Tongue (tissue), 2 donors: ENCODE data around the gene UBAC1. TPM values are rescaled to one million over a fixed set of nuclear protein-coding genes. Genes with fewer than 3 reads are reported as not detected.
"Not testable (repeated sequence)": the region's sequence is repeated elsewhere in the genome, so short reads cannot be mapped to it uniquely, and the experiment has no call there.

Experiments used
- DNase-seq: peaks from one replicate; pipeline ENCODE4 v3.0.0-alpha.2; 2015
- total RNA-seq: library from RNA; depleted of rRNA; stranded (reverse); fragments of >200 nt; gene quantifications from one replicate; pipeline ENCODE4 v1.2.3, GENCODE V29; 2014

The UBAC1 gene
- total RNA-seq, 1 donor from 2014 or later = 111 TPM

DNA sequence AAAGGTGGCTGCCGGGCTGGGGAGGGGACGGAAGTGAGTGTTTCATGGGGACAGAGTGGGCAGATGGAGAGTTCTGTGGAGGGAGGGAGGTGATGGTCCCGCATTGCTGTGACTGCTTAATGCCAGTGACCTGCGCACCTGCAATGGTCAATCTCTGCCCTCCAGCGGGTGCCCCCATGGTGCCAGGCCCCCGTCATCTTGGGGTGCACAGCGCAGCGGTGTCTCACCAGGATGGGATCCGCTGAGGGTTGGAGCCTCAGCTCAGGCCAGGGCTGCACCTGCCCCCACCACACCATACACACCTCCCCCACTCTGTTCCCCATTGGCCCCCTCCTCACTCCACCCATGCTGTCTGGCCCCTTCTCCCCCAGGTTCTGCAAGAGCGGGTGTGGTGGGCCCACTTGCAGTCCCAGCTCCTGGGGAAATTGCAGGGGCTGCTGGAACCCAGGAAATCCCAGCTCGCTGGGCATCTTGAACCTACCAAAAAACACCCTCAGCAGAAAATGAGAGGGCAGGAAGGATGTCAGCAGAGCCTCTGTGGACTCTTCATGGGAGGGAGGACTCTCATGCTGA lies 41.8 kb downstream of the UBAC1 start:
- no peak for DNase-seq

DNA sequence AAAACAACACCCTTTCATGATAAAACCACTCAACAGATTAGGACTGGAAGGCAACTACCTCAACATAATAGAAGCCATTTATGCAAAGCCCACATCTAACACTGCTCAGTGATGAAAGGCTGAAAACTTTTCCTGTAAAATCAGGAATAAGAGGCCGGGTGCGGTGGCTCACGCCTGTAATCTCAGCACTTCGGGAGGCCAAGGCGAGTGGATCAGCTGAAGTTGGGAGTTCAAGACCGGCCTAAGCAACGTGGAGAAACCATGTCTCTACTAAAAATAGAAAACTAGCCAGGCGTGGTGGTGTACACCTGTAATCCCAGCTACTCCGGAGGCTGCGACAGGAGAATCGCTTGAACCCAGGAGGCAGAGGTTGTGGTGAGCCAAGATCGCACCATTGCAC lies 44.9 kb downstream of the UBAC1 start:
- not testable (repeated sequence) for DNase-seq

DNA sequence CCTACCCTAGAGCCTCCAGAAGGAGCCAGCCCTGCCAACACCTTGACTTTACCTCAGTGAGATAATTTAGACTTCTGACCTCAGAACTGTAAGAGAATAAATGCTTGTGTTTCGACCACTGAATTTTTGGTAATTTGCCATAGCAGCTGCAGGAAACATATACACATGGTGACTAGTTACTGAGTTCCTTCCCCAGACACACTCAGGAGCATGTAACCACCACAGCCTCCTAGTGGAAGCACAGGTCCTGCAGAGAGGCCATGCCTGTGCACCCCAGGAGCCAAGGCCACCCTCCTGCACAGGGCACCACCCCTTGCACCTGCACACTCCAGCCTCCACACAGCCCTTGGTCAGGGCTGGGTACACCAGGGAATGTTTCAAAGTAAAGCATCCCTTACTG lies 46.3 kb downstream of the UBAC1 start:
- no peak for DNase-seq

DNA sequence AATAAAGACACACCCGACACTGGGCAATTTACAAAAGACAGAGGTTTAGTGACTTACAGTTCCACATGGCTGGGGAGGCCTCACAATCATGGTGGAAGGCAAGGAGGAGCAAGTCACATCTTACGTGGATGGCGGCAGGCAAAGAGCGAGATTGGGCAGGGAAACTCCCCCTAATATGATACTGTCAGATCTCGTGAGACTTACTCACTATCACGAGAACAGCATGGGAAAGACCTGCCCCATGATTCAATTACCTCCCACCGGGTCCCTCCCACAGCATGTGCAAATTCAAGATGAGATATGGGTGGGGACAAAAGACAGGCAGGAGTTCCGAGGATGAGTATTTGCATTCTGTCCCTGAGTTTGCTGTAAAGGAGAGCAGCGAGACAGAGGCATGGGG lies 49.9 kb downstream of the UBAC1 start:
- DNase-seq = not testable (repeated sequence)

DNA sequence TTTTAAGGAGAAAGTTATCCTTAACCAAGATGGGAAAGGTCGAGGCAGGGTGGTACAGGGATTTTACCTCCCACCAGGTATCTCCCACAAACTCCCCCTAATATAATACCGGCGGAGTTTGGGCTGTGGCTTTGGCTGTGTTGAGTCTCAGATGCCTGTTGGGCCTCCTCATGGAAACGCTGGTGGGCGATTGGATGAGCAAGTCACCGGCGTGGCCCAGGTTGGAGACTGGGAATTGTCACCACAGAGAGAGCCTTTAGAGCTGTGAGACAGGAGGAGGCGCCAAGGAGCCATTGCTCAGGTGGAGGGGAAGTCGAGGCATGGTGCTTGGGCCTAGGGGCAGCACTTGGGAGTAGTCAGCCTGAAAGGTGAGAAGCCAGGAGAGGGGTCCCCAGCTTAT lies 50.4 kb downstream of the UBAC1 start:
- DNase-seq = no peak

DNA sequence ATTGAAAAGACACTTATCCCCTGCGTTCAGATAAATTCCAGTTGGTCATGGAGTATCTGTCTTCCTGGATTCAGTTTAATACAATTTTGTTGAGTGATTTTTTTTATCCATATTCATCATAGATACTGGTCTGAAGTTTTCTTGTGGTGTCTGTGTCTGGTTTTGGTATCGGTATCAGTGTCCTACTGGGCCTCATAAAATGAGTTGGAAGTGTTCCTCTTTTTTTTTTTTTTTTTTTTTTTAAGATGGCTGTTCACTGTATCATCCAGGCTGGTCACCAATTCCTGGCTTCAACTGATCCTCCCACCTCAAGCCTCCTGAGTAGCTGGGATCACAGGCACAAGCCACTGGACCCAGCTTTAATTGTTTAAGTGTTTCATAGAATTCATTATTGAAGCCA lies 51.0 kb downstream of the UBAC1 start:
- no peak for DNase-seq

DNA sequence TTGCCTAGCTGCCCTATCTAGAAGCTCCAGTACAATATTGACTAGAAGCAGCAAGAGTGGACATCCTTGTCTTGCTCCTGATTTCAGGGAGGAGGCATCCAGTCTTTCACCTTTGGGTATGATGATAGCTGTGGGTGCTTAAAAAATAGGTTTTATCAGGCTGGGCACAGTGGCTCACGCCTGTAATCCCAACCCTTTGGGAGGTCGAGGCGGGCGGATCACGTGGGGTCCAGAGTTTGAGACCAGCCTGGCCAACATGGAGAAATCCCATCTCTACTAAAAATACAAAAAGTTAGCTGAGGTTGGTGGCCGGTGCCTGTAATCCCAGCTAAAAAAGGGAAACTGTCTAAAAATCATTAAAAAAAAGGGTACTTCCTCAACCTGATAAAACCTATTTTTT lies 51.8 kb downstream of the UBAC1 start:
- no peak for DNase-seq

DNA sequence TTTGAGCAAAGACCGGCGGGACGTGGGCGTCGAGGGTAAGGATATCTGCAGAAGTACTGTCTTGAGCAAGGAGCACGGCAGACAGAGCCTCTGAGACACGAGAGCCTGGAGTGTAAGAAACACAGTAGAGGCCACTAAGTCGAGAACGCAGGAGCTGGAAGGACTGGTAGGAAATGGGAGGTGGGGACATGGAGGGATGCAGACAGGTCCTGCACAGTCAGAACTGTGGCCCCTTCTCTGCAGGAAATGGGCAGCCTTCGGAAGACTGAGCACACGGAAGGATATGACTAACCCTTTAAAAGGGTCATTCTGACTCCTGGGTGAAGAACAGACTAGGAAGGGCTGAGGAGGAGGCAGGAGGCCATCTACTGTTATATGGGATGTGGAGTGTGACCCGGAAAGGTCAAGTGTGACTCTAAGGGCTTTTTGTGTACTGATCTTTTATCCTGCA lies 52.4 kb downstream of the UBAC1 start:
- no peak for DNase-seq

DNA sequence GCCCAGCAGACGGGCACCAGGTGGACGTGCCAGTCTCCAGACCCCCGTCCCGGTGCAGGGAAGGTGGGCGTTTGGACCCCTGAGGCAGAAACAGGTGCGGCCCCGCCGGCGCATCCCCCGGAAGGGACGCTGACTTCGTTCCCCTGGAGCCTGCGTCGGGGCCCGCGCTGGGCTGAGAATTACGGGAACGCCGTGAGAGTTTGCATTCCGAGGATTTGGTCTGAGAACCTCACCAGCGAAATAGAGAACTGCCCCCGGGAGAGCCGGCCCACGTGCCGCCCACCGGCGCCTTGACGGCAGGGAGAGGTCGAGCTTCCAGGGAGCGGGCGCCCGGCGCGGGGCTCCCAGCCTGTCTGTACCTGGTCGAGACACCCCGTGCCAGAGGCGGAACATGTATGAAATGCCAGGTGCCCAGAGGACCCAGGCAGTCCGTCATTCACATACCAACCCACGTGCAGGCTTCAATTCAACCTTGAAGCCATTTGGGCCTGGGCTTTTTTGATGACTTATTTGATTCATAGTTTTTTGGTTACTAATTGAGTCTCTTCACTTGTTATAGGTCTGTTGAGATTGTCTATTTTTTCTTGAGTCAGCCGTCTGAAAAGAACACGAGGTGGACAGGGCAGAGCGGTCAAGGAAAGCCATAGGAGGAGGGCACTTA lies 53.0 kb downstream of the UBAC1 start:
- peak; percentile 35 for DNase-seq

DNA sequence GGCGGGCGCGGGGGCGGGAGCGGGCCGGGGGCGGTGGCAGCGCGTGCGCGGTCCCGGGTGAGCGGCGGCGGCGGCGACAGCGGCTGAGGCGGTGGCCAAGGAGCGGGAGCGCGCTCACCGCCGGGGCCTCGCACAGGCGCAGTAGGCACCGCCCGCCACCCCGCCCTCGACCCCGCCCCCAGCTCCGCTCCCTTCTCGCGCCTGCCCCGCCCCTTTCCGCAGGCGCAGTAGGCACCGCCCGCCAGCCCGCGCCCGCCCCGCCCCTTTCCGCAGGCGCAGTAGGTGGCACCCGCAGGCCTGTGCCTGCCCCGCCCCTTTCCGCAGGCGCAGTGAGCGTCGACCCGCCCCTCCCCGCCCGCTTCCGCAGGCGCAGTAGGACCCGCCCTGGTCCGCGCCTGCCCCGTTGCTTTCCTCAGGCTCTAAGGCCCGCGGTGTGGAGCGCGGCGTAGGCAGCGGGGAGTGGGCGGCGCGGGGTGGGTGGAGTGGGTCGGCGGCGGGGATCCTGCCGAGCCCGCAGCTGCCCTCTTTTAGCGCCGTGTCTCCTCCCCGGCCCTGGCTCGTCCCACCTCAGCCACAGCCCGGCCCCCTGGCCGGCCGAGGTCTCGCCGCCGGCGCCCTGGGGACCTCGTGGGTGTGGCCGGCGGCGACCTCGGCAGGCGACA lies 53.6 kb downstream of the UBAC1 start, which contains the start of gene CAMSAP1:
Gene CAMSAP1, minus strand, starts transcription at position 116 of the 662 bp plus-strand sequence. CDS start 387 bp downstream, outside the sequence.
- peak; percentile 98 for DNase-seq

DNA sequence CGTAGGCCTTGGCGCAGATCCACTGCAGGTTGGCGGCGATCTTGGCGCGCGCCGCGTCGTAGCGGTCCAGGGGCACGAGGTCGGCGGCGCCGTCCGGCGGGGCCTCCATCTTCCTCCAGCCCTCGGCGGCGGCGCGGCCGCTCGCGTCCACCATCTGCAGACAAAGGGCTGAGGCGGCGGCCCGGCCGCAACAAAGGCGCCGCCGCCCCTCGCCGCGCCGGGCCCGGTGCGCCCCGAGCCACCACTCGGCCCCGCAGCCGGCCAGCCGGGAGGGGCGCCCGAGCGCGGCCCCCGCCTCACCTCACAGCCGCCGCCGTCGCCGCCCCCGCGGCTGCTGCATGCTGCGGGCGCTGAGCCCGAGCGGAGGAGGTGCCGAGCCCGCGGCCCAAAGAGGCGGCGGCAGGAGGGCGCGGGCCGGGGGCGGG lies 54.2 kb downstream of the UBAC1 start:
- DNase-seq = no peak

DNA sequence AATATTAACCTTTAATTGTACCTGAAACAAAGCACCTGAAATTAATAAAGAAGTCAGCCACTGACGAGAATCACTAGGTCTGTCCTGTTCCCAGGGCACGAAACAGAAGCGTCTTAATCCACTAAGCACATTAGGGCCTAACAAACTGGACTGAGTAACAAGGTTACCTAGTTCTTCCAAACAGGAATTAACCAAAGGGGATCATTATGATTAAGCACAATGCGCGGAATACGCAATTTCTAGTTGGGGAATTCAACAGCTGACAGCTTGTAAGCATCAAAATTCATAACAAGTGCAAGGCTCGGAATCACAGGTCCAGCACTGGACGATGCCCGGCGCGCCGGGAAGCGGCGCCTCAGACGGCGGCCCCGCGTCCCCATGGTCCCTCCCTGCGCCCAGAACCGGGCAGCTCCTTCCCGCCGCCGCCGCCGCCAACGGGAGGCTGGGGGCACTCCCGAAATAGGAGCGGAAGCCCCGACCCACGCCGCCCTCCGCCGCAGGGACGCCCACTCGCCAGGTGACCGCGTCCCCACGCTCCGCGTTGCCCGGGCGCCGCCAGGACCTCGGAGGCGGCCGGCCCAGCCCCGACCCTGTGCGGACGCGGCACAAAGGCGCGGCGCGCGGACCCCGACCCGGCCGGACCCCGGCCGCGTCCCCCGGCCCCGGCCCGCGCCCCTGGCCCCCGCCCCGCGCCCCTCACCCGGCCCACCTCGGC lies 54.7 kb downstream of the UBAC1 start:
- DNase-seq = peak; percentile 62

DNA sequence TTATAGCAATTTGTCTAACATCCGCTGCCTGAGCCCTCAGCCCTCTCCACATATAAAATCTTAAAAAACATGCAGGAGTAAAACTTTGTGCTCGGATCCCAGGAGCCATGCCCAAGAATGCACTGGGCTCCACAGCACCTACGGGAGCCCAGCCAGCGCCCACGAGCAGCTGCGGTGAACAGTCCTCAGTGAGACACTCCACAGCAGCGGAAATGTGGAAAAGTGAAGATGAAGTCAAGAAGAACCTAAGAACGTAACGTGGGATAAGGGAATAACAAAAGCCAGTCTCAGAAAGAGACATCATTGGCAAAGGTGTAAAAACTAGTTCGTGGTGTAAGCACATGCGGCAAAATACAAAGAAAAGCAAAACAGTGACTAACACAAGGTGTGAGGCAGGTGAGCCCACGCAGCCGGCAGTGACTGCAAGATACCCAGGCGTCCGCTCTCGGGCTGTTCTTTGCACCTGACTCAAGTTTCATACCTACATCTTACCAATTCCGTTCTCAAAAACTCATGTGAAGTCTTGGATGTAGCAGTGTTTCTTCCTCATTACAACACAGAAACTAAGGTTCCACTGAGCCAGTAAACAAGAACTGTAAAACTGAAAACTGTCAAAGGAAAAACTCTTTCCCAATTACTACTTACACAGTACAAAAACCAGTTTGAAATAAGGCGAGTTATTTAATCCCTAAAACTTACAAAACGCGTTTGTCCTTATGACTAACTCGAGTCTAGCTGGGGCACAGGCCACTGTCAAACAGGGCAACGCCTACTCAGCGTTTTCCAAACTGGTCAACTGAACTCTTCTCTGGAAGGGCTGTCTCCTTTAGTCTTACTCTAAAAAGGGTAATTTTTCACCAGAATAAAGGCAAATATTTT lies 55.6 kb downstream of the UBAC1 start:
- peak; percentile 35 for DNase-seq

DNA sequence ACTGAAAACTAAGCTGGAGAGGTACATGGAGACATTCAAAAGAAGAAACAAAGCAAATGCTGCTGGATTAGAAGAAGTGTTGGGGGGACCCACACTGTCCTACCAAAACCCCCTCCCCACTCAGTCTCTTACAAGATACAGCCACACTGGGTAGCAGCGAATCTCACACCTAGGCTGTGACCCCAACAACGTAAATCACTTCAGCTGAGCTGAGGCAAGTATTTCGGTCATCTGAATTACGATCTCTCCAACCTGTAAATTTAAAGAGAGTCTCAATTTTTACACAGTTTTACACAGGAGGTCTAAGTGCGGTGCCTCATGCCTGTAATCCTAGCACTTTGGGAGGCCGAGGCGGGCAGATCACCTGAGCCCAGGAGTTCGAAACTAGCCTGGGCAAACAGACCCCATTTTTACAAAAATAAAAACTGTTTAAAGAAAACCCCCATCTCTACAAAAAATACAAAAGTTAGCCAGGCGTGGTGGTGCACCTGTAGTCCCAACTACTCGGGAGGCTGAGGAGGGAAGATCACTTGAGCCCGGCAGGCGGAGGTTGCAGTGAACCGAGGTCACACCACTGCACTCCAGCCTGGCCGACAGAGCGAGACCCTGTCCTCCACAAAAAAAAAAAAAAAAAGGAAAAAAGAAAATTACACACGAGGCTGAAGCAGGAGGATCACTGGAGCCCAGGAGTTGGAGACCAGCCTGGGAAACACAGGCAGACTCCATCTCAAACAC lies 57.2 kb downstream of the UBAC1 start:
- DNase-seq = no peak

DNA sequence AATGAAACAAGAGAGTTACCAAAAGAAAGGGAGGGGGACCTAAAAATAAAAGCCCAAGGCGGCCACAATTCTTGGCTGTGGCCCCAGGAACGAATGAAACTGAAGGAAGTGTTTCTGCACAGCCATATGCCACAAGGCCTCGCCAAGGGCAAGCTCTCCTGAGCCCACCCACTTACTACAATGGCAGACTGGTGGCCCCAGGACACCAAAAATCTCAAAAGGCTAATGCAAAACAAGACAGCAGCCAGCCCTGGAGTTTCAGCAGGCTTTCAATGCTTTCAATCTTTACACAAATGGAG lies 57.9 kb downstream of the UBAC1 start:
- no peak for DNase-seq

DNA sequence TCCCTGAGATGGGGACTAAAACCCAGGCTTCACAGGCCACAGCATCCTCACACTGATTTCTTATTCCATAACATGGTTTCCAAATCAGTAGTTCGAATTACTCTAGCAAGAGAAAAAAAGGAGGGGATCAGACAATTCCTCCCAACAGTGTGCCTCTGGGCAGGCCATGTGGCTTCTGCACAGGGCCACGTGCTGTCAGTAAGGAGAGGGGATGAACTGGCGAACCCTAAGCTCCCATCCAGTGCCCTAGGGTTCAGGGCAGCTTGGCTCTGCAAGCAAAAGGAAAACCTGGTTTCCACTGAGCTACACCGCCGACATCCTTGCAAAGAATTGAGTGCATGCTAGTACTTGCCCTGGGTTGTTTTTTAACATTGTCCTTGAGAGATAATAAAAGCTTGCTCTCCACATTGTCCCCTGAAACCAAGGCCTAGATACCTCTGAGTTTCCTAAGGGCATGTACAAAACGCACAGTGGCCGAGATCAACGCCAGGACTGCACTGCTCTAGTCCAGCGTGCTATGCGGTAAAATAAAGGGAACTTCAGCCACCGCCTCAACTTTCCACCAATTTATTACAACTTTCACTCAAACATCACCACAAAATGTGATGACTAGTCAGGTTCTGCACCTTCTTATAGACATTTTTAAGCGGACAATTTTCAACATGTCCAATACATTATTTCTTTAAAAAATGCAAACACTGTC lies 58.4 kb downstream of the UBAC1 start:
- DNase-seq = no peak

DNA sequence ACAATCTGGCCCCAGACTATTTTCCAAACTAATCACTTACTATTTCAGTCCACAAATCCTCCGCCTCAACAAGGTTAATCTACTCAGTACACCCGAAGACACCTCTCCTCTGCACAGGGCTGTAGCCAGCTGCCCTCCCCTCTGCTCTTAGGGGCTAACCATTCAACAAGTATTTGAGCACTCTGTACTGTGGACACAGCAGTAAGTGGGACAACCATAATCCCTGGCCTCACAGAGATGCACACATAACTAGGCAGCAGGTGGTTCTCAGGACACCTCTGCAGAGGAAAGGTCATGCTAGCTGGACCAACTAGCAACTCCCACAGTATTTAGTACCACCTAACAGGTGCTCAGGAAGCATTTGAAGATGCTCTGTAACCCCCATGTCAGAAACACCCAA lies 59.3 kb downstream of the UBAC1 start:
- DNase-seq = no peak

DNA sequence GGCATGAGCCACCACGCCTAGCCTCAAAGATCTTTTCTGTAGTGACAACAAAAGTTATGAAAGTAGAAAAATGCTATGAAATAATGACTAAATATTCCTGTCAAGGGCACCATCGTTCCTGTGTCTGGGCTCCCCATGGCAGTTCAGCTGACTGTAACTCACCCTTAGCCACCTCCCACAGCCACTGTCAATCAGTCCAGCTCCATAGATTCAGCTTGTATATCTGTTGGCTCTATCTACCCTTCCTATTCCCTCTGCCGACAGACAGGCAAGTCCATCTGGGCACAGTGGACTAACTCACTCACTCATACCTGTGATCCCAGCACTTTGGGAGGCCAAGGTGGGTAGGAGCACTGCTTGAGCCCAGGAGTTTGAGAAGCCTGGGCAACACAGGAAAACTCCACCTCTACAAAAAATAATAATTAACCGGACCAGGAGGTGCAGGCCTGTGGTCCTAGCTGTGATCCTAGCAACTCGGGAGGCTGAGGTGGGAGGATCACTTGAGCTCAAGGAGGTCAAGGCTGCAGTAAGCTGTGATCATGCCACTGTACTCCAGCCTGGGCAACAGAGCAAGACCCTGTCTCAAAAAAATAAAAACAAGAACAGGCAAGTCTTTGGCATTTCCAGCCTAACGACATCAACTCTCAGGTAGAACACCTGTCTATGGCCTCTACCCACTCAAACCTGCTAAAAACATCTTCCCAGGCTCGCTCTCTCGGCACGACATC lies 60.0 kb downstream of the UBAC1 start:
- DNase-seq = no peak

DNA sequence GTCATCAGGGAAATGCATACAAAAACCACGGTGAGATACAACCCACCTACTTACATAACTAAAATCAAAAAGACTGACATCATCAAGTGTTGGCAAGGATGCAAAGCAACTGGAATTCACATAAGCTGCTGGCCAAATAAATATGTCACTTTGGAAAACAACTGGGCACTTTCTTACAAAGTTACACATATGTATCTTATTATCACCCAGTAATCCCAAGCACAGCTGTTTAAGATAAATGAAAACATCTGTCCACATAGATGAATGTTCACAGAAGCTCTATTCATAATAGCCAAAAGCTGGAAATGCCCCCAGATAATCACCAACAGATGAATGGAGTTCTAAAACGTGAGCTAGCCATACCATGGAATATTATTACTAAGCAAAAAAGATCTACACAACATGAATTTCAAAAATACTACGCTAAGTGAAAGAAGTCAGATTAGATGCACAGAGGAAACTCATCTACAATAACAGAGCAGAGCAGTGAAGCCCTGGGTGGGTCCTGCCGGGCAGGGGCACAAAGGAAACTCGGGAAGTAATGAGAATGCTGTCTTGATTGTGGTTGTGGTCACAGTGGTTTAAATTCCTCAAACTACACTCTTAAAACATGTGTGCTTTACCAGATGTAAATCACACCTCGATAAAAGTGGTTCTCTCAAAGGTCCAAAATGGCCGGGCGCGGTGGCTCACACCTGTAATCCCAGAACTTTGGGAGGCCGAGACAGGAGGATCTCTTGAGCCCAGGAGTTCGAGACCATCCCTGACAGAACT lies 62.4 kb downstream of the UBAC1 start:
- peak; percentile 83 for DNase-seq
